Dermis blood vessel endothelial cell (primary cell): Measurements from ENCODE around the gene CREB5. TPM values are rescaled to one million over a fixed set of nuclear protein-coding genes. Genes with fewer than 3 reads are reported as not detected.

Experiments
- DNase-seq: peaks from one replicate; pipeline ENCODE4 v3.0.0; 2010
- total RNA-seq: library from RNA; depleted of rRNA; stranded (reverse); fragments of >200 nt; gene quantifications from 2 replicates; pipeline ENCODE4 v1.2.3, GENCODE V29; 2014

The CREB5 gene
- total RNA-seq, 1 donor from 2014 or later, result 4.1 TPM

GRCh38 chr7:28618383-28618782 is 206.1 kb downstream of the CREB5 start:
- DNase-seq, result peak; percentile 4

DNA sequence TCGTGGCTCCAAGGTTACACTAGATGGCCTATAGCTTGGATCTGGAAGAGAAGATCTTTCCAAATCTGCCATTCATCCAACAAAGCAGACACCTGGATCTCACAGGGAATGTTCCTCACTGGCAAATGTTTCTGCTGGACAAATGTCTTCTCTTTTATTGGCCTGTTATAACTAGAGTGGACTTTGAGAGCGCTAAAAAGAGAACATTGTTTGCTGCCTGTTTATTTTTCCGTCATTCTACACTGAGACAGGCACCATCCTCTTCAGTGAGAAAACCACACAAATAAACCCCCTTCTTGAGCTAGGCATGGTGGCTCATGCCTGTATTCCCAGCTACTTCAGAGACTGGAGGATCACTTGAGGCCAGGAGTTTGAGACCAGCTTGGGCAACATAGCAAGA is 206.9 kb downstream of the CREB5 start:
- DNase-seq, result no peak

- DNase-seq, result no peak
Measured at GRCh38 chr7:28621369-28621841, 209.1 kb downstream of the CREB5 start.

- DNase-seq, result no peak
Measured at GRCh38 chr7:28623105-28623730, 210.9 kb downstream of the CREB5 start.

GRCh38 chr7:28623863-28624262 is 211.5 kb downstream of the CREB5 start:
- peak; percentile 12 for DNase-seq

- no peak for DNase-seq
Measured at GRCh38 chr7:28625432-28625831, 213.1 kb downstream of the CREB5 start.

GRCh38 chr7:28626221-28626620 is 213.9 kb downstream of the CREB5 start:
- DNase-seq, result no peak

DNA sequence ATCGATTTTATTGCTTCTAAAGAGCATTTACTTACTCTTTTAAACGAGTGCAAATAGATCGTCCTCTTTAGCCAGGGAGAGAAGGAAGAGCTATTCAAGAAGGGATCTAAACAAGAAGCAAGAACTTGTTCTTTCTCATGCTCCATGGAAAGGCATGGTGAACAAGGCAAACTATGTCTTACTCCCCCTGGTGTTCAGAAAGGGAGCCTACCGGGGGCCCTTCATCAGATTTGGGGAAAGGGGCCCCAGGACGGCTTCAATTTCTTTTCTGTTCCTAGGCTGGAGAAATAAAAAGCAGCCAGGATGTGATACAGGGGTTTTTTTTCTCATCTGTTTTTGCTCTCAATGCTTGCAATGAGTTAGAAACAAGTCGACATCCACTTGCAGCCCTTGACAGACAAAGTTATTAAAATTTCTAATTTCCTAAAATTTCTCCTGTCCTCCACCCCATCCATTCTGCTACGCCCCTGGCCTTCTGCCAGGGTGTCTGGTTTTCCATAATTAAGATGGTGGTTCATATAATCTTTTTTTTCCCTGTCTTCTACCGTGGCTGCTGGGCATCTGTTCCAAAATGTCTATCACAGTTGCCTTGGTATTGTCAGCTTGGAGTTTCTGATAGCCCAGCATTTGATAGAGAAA is 214.4 kb downstream of the CREB5 start:
- DNase-seq, result peak; percentile 59

DNA sequence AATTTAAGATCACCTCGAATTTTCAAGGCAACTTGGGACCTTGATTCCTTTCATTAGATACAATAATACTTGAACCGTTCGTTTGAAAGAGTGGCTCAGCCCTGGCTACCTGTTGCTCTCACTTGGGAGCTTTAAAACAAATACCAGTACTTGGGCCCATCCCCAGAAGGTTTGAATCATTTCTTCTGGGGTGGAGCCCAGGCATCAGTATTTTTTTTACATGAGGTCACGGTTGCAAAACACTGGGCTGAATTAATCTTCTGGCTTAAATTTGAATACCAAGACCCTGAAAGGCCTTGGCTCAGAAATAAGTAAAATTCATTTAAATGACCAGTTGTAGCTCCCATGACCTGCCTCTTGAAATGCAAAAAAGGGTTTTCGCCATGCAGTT is 214.9 kb downstream of the CREB5 start:
- DNase-seq, result no peak

- DNase-seq, result no peak
Measured at GRCh38 chr7:28627896-28628295, 215.6 kb downstream of the CREB5 start.

GRCh38 chr7:28629216-28629842 is 217.0 kb downstream of the CREB5 start:
- DNase-seq, result no peak

GRCh38 chr7:28630350-28630749 is 218.0 kb downstream of the CREB5 start:
- no peak for DNase-seq

- DNase-seq, result peak; percentile 41
Measured at GRCh38 chr7:28631995-28632394, 219.7 kb downstream of the CREB5 start.

- no peak for DNase-seq
Measured at GRCh38 chr7:28638914-28639313, 226.6 kb downstream of the CREB5 start.

GRCh38 chr7:28640001-28640400 is 227.7 kb downstream of the CREB5 start:
- no peak for DNase-seq

DNA sequence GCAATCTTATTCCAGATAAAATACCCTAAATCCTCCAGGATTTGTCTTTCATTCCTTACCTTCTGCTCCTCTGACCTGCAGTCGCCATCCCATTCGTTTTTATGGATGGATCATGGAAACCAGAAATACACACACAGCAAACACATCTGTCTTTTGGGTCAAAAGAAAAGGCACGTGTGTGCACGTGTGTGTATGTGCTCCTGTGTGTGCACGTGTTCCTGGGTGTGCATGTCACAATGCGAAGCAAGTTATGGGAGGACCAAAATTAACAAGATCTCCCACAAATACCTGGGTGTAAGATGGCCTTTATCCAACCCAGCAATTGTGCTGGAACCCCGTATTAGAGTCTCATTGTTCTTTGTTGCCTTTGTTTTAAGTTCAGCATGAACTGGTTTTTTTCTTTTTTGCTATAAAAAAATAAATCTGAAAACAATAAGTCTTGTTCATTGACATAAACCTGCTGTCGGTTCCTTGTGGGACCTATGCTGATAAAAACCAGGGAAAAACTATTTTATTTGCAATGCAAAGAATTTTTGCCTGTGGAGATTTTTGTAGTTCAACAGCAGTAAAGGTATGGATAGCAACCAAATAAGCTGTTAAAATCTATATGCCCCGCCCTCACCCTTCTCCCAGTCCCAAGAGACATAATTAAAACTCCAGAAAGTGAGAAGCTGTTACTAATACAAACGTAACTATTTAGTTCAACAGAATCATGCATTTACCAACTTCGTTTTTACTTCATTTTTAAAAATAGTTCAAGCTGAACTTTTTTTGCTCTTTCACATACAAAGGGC is 229.6 kb downstream of the CREB5 start:
- DNase-seq, result no peak

DNA sequence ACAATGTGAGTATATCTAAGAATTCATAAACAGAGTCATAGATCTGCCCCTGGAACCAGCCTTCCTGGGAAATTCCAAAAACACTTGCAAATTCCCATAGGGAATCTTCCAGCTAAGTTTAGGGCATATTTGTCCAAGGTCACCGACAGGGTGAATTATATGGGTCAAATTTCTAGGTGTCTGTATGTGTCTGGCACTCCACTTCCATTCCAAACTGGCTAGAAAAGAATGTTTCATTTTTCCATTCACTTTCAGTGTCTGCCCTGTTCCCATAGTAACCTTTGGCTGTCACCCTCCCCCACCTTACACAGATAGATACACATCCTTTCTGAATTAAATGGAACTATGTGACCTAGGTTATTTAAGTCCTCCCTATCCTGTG is 230.9 kb downstream of the CREB5 start:
- no peak for DNase-seq

- no peak for DNase-seq
Measured at GRCh38 chr7:28643584-28644340, 231.4 kb downstream of the CREB5 start.

GRCh38 chr7:28645866-28646265 is 233.5 kb downstream of the CREB5 start:
- no peak for DNase-seq

DNA sequence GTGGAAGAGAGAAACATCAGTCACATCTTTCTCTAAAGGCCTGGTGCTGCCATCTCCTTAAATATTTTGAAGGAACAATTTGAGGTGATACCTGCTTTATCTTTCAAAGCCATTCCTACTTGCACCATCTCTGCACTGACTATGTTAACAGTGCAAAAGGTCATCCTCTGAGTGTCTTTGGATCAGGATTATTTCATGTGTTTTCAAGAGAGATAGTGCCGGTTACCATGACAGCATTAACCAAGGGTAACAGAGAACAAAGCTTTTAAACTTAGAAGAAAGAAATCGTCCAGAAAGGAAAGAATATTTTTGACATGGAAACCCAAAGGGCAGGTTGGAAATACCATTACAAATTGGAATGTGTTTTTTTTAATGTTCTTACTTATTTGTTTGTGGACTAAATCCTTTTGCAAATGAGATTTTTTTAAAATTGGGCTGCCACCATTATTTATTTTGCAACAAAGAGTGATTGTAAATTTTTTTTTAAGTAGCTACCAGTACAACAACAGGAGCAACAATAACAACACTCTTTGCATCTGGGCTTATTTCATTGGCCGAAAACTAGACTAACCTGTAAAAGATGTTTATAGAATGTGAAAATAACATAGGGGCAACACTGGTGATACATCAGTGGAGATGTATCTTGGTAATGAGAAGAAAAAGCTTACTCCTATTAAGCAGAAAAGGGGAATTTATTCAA is 234.2 kb downstream of the CREB5 start:
- DNase-seq, result no peak

DNA sequence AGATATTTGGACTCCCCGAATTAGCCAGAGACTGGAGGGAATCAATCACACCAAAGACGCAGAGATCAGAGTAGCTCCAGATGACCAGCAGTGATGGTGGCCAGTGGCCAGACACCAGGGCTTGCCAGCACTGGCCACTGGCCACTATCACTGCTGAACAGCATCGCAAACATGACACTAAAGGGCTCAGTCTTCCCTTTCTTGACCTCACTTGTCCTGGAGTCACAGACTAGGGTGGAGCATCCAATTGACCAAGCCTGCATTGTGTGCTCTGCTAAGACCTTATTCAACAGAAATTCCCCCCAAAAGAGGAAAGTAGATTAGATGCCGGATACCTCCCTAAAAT is 234.7 kb downstream of the CREB5 start:
- no peak for DNase-seq

- no peak for DNase-seq
Measured at GRCh38 chr7:28649189-28649588, 236.9 kb downstream of the CREB5 start.
